H9 (cell line): ENCODE results near the gene PIK3R5. TPM values are rescaled to one million over a fixed set of nuclear protein-coding genes. Genes with fewer than 3 reads are reported as not detected.

Experiments used
- DNase-seq: peaks from one replicate; pipeline ENCODE4 v3.0.0-alpha.2; 2017
- H2AFZ ChIP-seq: one replicate; pipeline ENCODE4 v1.6.1; 2013; ENCODE audit warnings: mild to moderate bottlenecking, low read length, control low read depth, moderate library complexity
- H2AK5ac ChIP-seq: 2 replicates; pipeline ENCODE4 v1.6.1; 2013; ENCODE audit warnings: low read length, control low read depth, mixed read lengths; ENCODE audit not compliant: insufficient read length
- H2BK120ac ChIP-seq: one replicate; pipeline ENCODE4 v1.6.1; 2013; ENCODE audit warnings: low read depth, mild to moderate bottlenecking, low read length, control low read depth, inconsistent platforms; ENCODE audit not compliant: poor library complexity, severe bottlenecking
- H2BK12ac ChIP-seq: 2 replicates; pipeline ENCODE4 v1.6.1; 2013; ENCODE audit warnings: low read length, control low read depth, mixed read lengths, low read depth; ENCODE audit not compliant: insufficient read length
- H2BK15ac ChIP-seq: 2 replicates; pipeline ENCODE4 v1.6.1; 2013; ENCODE audit warnings: low read depth, low read length, control low read depth
- H2BK20ac ChIP-seq: one replicate; pipeline ENCODE4 v1.6.1; 2013; ENCODE audit warnings: low read depth, mild to moderate bottlenecking, low read length, control low read depth, inconsistent platforms; ENCODE audit not compliant: poor library complexity, severe bottlenecking
- H2BK5ac ChIP-seq: 2 replicates; pipeline ENCODE4 v1.6.1; 2013; ENCODE audit warnings: low read length, control low read depth, mixed read lengths; ENCODE audit not compliant: insufficient read length
- H3K14ac ChIP-seq: 2 replicates; pipeline ENCODE4 v1.6.1; 2013; ENCODE audit warnings: low read length, control low read depth; ENCODE audit not compliant: insufficient read depth
- H3K18ac ChIP-seq: 2 replicates; pipeline ENCODE4 v1.6.1; 2013; ENCODE audit warnings: low read depth, mild to moderate bottlenecking, mixed read lengths, low read length, control low read depth; ENCODE audit not compliant: insufficient read length
- H3K23ac ChIP-seq: 2 replicates; pipeline ENCODE4 v1.6.1; 2013; ENCODE audit warnings: low read length, control low read depth, mixed read lengths, low read depth; ENCODE audit not compliant: insufficient read length
- H3K23me2 ChIP-seq: 2 replicates; pipeline ENCODE4 v1.6.1; 2013; ENCODE audit warnings: low read depth, mild to moderate bottlenecking, mixed read lengths, low read length, control low read depth; ENCODE audit not compliant: insufficient read length, poor library complexity, severe bottlenecking
- H3K27ac ChIP-seq: 2 replicates; pipeline ENCODE4 v1.5.1; 2013; ENCODE audit warnings: low read length, control low read depth, mixed read lengths, low read depth; ENCODE audit not compliant: insufficient read length
- H3K27me3 ChIP-seq: 2 replicates; pipeline ENCODE4 v1.6.1; 2013; ENCODE audit warnings: low read length, control low read depth, inconsistent platforms; ENCODE audit not compliant: insufficient read depth
- H3K4ac ChIP-seq: 2 replicates; pipeline ENCODE4 v1.6.1; 2013; ENCODE audit warnings: low read depth, mild to moderate bottlenecking, control low read depth, inconsistent platforms, low read length, moderate library complexity
- H3K4me1 ChIP-seq: 2 replicates; pipeline ENCODE4 v1.6.1; 2013; ENCODE audit warnings: low read length, control low read depth, inconsistent platforms; ENCODE audit not compliant: insufficient read depth
- H3K4me2 ChIP-seq: 2 replicates; pipeline ENCODE4 v1.6.1; 2013; ENCODE audit warnings: low read length, control low read depth, mixed read lengths; ENCODE audit not compliant: insufficient read length, insufficient read depth
- H3K56ac ChIP-seq: 2 replicates; pipeline ENCODE4 v1.6.1; 2013; ENCODE audit warnings: low read depth, mild to moderate bottlenecking, mixed read lengths, low read length, control low read depth; ENCODE audit not compliant: insufficient read length
- H3K79me1 ChIP-seq: 2 replicates; pipeline ENCODE4 v1.6.1; 2013; ENCODE audit warnings: low read depth, mild to moderate bottlenecking, moderate library complexity, low read length, control low read depth, inconsistent platforms; ENCODE audit not compliant: insufficient read depth, poor library complexity, severe bottlenecking
- H3K79me2 ChIP-seq: 2 replicates; pipeline ENCODE4 v1.6.1; 2013; ENCODE audit warnings: low read length, control low read depth, inconsistent platforms; ENCODE audit not compliant: insufficient read depth
- H3K9ac ChIP-seq: 2 replicates; pipeline ENCODE4 v1.6.1; 2013; ENCODE audit warnings: low read length, control low read depth, mixed read lengths; ENCODE audit not compliant: insufficient read length; ENCODE audit errors: extremely low read depth
- H3K9me3 ChIP-seq: one replicate; pipeline ENCODE4 v1.6.1; 2013; ENCODE audit warnings: low read depth, low read length, inconsistent platforms; ENCODE audit not compliant: control insufficient read depth
- H3T11ph ChIP-seq: one replicate; pipeline ENCODE4 v1.6.1; 2013; ENCODE audit warnings: mild to moderate bottlenecking, low read length, control low read depth, inconsistent platforms
- H4K20me1 ChIP-seq: one replicate; pipeline ENCODE4 v1.6.1; 2013; ENCODE audit not compliant: control insufficient read depth, insufficient read length, insufficient read depth
- H4K5ac ChIP-seq: 2 replicates; pipeline ENCODE4 v1.6.1; 2013; ENCODE audit warnings: low read depth, mild to moderate bottlenecking, mixed read lengths, low read length, control low read depth; ENCODE audit not compliant: insufficient read length
- H4K8ac ChIP-seq: replicated peaks from 2 replicates; pipeline ENCODE4 v1.6.1; 2013; ENCODE audit warnings: low read length, control low read depth, mixed read lengths, low read depth; ENCODE audit not compliant: insufficient read length
- H4K91ac ChIP-seq: 2 replicates; pipeline ENCODE4 v1.6.1; 2013; ENCODE audit warnings: low read depth, mild to moderate bottlenecking, moderate library complexity, mixed read lengths, low read length, control low read depth; ENCODE audit not compliant: insufficient read length
- H3K27ac Mint-ChIP-seq, 3 experiments: 2 replicates in 2 of 3; 3 replicates in 1 of 3; pipeline ENCODE4 v1.8.0; 2020 to 2021; ENCODE audit warnings: mixed read lengths in 3 of 3, mild to moderate bottlenecking in 1 of 3, moderate library complexity in 1 of 3
- H3K27me3 Mint-ChIP-seq: 2 replicates; pipeline ENCODE4 v1.8.0; 2021; ENCODE audit warnings: low read depth, mild to moderate bottlenecking, moderate library complexity, mixed read lengths
- H3K36me3 Mint-ChIP-seq, 3 experiments: 2 replicates in 2 of 3; 3 replicates in 1 of 3; pipeline ENCODE4 v1.8.0; 2020 to 2021; ENCODE audit warnings: low read depth in 3 of 3, mixed read lengths in 3 of 3; ENCODE audit not compliant: insufficient read depth in 1 of 3
- H3K4me1 Mint-ChIP-seq, 2 experiments: 2 replicates each; pipeline ENCODE4 v1.8.0; 2020; ENCODE audit warnings: mixed read lengths in 2 of 2
- H3K4me3 Mint-ChIP-seq, 2 experiments: 2 replicates in 1 of 2; 3 replicates in 1 of 2; pipeline ENCODE4 v1.8.0; 2020 to 2021; ENCODE audit warnings: mild to moderate bottlenecking in 2 of 2, mixed read lengths in 2 of 2, moderate library complexity in 1 of 2
- H3K9me3 Mint-ChIP-seq, 2 experiments: 2 replicates in 1 of 2; 3 replicates in 1 of 2; pipeline ENCODE4 v1.8.0; 2020; ENCODE audit warnings: mild to moderate bottlenecking in 2 of 2, mixed read lengths in 2 of 2, moderate library complexity in 1 of 2
- WGBS: extraction: QIAGEN DNeasy Blood & Tissue Kit; methylation state at CpG from one replicate; pipeline ENCODE4 v1.1.7; 2013; ENCODE audit warnings: missing lambda C conversion rate, low lambda C conversion rate, mixed read lengths; ENCODE audit not compliant: insufficient read length; ENCODE audit errors: extremely low coverage; 5-methylcytosine and 5-hydroxymethylcytosine counted together
- total RNA-seq: library from RNA; stranded (reverse); gene quantifications from 2 replicates; pipeline ENCODE4 v1.2.1, GENCODE V29; 2021
- TF ChIP-seq, protein P1 (sequence below): fragments of 200-600 bp; sonication (generic); conservative IDR thresholded peaks from 3 replicates; pipeline ENCODE4 v1.8.0; 2021; ENCODE audit warnings: antibody characterized with exemption, mild to moderate bottlenecking

PIK3R5 gene
- total RNA-seq, 1 experiment from 2014 or later: 1.4 TPM

DNA sequence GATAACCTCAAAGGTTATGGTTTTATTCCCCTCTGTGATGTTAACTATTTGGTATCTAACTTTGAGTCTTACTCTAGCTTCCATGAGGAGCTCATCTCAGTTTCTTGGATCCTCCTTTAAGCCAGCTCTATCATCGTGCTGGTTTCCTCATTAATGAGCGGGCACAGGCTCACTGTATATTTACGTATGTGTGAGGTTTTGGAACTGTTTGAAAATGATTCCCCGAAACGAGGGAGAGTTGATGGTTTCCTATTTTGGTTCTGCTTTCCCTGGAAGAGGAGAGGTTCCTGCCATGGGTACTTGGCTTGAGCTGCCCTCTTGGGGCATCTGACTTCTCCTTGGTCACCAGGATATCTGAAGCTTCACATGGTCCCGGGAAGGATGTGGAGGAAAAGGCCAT, 65.3 kb downstream of the PIK3R5 start:
- Mint-ChIP-seq H3K27me3 (peaks cover 3% of the 10 kb centered on the region), H3K9me3 (no peaks in the 10 kb centered on the region), H3K4me1 (peaks cover 28 to 29% of the 10 kb centered on the region in 2 experiments), H3K36me3 (no peaks in the 10 kb centered on the region; a peak in 1 of 7 replicates), H3K4me3 (no peak overlapping the region; a peak in 1 of 5 replicates), H3K27ac (no peak overlapping the region)
- Histone ChIP-seq H2BK120ac (no peak overlapping the region), H4K5ac (no peak overlapping the region), H3T11ph (no peak overlapping the region), H3K9me3 (no peaks in the 10 kb centered on the region), H3K79me2 (no peaks in the 10 kb centered on the region), H4K20me1 (no peaks in the 10 kb centered on the region), H3K18ac (no peak overlapping the region), H2BK20ac (no peak overlapping the region), H2AK5ac (no peak overlapping the region), H3K4me2 (no peak overlapping the region), H4K91ac (no peak overlapping the region), H2AFZ (no peak overlapping the region), H3K27me3 (no peaks in the 10 kb centered on the region), H2BK5ac (no peak overlapping the region), H3K4ac (no peak overlapping the region), H3K56ac (no peak overlapping the region), H3K4me1 (peaks cover 6% of the 10 kb centered on the region; the same call in 1 of the 2 replicates), H2BK15ac (no peak overlapping the region), H3K9ac (no peak overlapping the region), H4K8ac (no peak overlapping the region), H3K27ac (no peak overlapping the region), H3K23me2 (no peaks in the 10 kb centered on the region), H3K14ac (no peak overlapping the region), H3K79me1 (no peaks in the 10 kb centered on the region), H3K23ac (no peak overlapping the region), H2BK12ac (no peak overlapping the region)
- whole genome bisulfite sequencing: no CpG with 5 or more reads among the region's 6 CpGs
- TF ChIP-seq, protein P1, sequence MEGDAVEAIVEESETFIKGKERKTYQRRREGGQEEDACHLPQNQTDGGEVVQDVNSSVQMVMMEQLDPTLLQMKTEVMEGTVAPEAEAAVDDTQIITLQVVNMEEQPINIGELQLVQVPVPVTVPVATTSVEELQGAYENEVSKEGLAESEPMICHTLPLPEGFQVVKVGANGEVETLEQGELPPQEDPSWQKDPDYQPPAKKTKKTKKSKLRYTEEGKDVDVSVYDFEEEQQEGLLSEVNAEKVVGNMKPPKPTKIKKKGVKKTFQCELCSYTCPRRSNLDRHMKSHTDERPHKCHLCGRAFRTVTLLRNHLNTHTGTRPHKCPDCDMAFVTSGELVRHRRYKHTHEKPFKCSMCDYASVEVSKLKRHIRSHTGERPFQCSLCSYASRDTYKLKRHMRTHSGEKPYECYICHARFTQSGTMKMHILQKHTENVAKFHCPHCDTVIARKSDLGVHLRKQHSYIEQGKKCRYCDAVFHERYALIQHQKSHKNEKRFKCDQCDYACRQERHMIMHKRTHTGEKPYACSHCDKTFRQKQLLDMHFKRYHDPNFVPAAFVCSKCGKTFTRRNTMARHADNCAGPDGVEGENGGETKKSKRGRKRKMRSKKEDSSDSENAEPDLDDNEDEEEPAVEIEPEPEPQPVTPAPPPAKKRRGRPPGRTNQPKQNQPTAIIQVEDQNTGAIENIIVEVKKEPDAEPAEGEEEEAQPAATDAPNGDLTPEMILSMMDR: no peak
- no peak for DNase-seq
